A549 (cell line): ENCODE data around the gene KLHDC7B.

Experiments used
- EP300 ChIP-seq, 2 experiments: fragments of >200 bp; sonication (Bioruptor Twin); formaldehyde crosslinking; IDR thresholded peaks; 2 replicates in 1 of 2; 3 replicates in 1 of 2; pipeline ENCODE4 v1.6.1; 2016 to 2017
- TF ChIP-seq, protein P1 (sequence below): fragments of >200 bp; sonication (Bioruptor Twin); formaldehyde crosslinking; IDR thresholded peaks from 3 replicates; pipeline ENCODE4 v1.5.1; 2016
- TF ChIP-seq, protein P2 (sequence below): fragments of 200-600 bp; sonication (generic); IDR thresholded peaks from 2 replicates; pipeline ENCODE4 v1.6.1; 2016; ENCODE audit warnings: antibody characterized with exemption, mild to moderate bottlenecking, moderate library complexity

- TF ChIP-seq, protein P1, sequence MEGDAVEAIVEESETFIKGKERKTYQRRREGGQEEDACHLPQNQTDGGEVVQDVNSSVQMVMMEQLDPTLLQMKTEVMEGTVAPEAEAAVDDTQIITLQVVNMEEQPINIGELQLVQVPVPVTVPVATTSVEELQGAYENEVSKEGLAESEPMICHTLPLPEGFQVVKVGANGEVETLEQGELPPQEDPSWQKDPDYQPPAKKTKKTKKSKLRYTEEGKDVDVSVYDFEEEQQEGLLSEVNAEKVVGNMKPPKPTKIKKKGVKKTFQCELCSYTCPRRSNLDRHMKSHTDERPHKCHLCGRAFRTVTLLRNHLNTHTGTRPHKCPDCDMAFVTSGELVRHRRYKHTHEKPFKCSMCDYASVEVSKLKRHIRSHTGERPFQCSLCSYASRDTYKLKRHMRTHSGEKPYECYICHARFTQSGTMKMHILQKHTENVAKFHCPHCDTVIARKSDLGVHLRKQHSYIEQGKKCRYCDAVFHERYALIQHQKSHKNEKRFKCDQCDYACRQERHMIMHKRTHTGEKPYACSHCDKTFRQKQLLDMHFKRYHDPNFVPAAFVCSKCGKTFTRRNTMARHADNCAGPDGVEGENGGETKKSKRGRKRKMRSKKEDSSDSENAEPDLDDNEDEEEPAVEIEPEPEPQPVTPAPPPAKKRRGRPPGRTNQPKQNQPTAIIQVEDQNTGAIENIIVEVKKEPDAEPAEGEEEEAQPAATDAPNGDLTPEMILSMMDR = no peak
- no peak for TF ChIP-seq EP300 (IDR thresholded peaks at IDR 0.05)
- TF ChIP-seq, protein P2, sequence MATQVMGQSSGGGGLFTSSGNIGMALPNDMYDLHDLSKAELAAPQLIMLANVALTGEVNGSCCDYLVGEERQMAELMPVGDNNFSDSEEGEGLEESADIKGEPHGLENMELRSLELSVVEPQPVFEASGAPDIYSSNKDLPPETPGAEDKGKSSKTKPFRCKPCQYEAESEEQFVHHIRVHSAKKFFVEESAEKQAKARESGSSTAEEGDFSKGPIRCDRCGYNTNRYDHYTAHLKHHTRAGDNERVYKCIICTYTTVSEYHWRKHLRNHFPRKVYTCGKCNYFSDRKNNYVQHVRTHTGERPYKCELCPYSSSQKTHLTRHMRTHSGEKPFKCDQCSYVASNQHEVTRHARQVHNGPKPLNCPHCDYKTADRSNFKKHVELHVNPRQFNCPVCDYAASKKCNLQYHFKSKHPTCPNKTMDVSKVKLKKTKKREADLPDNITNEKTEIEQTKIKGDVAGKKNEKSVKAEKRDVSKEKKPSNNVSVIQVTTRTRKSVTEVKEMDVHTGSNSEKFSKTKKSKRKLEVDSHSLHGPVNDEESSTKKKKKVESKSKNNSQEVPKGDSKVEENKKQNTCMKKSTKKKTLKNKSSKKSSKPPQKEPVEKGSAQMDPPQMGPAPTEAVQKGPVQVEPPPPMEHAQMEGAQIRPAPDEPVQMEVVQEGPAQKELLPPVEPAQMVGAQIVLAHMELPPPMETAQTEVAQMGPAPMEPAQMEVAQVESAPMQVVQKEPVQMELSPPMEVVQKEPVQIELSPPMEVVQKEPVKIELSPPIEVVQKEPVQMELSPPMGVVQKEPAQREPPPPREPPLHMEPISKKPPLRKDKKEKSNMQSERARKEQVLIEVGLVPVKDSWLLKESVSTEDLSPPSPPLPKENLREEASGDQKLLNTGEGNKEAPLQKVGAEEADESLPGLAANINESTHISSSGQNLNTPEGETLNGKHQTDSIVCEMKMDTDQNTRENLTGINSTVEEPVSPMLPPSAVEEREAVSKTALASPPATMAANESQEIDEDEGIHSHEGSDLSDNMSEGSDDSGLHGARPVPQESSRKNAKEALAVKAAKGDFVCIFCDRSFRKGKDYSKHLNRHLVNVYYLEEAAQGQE = no peak
Measured at GRCh38 chr22:50551160-50551752, 5.6 kb downstream of the KLHDC7B start.
